ENCODE measurements around the gene C1QB. TPM values are rescaled to one million over a fixed set of nuclear protein-coding genes. Genes with fewer than 3 reads are reported as not detected.
A peak's percentile ranks its signal among the peaks of the same experiment; 100 is the strongest.

The C1QB gene
- total RNA-seq, 1 donor from 2014 or later: not detected

DNA sequence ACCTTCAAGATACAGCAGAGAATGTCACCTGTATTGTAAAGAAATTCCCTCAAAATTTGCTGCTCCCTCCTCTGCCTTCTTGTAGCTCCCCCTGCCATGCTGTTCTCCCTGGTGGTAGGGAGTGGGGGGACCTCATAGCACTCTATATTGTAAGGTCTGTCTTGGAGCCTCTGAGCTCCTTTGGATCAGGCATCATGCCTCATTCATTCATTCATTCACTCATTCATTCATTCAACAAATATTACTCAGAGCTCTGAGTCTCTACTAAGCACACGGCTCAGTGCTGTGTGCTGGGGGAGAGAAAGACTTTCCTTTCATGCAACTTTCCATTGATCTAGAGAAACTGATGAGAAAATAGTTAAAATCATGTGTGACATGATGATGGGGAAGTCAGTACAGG lies 30.5 kb downstream of the C1QB start:
- Mint-ChIP-seq H3K9me3 (ENCODE audit: unreplicated experiment) (no peaks in the 10 kb centered on the region), H3K4me1 (ENCODE audit: unreplicated experiment) (no peaks in the 10 kb centered on the region), H3K36me3 (ENCODE audit: low read depth, unreplicated experiment) (no peaks in the 10 kb centered on the region), H3K4me3 (ENCODE audit: unreplicated experiment) (no peak overlapping the region), H3K27ac (ENCODE audit: unreplicated experiment) (no peak overlapping the region), H3K27me3 (ENCODE audit: unreplicated experiment) (peaks cover 4% of the 10 kb centered on the region)
- DNase-seq (ENCODE audit: low spot score): no peak
- TF ChIP-seq, protein P1, sequence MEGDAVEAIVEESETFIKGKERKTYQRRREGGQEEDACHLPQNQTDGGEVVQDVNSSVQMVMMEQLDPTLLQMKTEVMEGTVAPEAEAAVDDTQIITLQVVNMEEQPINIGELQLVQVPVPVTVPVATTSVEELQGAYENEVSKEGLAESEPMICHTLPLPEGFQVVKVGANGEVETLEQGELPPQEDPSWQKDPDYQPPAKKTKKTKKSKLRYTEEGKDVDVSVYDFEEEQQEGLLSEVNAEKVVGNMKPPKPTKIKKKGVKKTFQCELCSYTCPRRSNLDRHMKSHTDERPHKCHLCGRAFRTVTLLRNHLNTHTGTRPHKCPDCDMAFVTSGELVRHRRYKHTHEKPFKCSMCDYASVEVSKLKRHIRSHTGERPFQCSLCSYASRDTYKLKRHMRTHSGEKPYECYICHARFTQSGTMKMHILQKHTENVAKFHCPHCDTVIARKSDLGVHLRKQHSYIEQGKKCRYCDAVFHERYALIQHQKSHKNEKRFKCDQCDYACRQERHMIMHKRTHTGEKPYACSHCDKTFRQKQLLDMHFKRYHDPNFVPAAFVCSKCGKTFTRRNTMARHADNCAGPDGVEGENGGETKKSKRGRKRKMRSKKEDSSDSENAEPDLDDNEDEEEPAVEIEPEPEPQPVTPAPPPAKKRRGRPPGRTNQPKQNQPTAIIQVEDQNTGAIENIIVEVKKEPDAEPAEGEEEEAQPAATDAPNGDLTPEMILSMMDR (IDR thresholded peaks at IDR 0.05; ENCODE audit: unreplicated experiment): no peak

GRCh38 chr1:22685591-22686059 lies 32.6 kb downstream of the C1QB start:
- peaks cover 3% of the 10 kb centered on the region for H3K4me1 Mint-ChIP-seq (ENCODE audit: unreplicated experiment)
- no peaks in the 10 kb centered on the region for H3K36me3 Mint-ChIP-seq (ENCODE audit: low read depth, unreplicated experiment)
- peak overlapping the region; percentile 57 for H3K27ac Mint-ChIP-seq (ENCODE audit: unreplicated experiment)
- no peaks in the 10 kb centered on the region for H3K9me3 Mint-ChIP-seq (ENCODE audit: unreplicated experiment)
- H3K4me3 Mint-ChIP-seq (ENCODE audit: unreplicated experiment): no peak overlapping the region
- TF ChIP-seq, protein P1 (IDR thresholded peaks at IDR 0.05; ENCODE audit: unreplicated experiment): no peak
- no peak for DNase-seq (ENCODE audit: low spot score)
- peaks cover 4% of the 10 kb centered on the region for H3K27me3 Mint-ChIP-seq (ENCODE audit: unreplicated experiment)

GRCh38 chr1:22687191-22687590 lies 34.2 kb downstream of the C1QB start:
- H3K27ac Mint-ChIP-seq (ENCODE audit: unreplicated experiment): no peak overlapping the region
- peaks cover 4% of the 10 kb centered on the region for H3K27me3 Mint-ChIP-seq (ENCODE audit: unreplicated experiment)
- no peaks in the 10 kb centered on the region for H3K36me3 Mint-ChIP-seq (ENCODE audit: low read depth, unreplicated experiment)
- TF ChIP-seq, protein P1 (IDR thresholded peaks at IDR 0.05; ENCODE audit: unreplicated experiment): no peak
- H3K9me3 Mint-ChIP-seq (ENCODE audit: unreplicated experiment): no peaks in the 10 kb centered on the region
- no peak for DNase-seq (ENCODE audit: low spot score)
- no peak overlapping the region for H3K4me3 Mint-ChIP-seq (ENCODE audit: unreplicated experiment)
- peaks cover 3% of the 10 kb centered on the region for H3K4me1 Mint-ChIP-seq (ENCODE audit: unreplicated experiment)

DNA sequence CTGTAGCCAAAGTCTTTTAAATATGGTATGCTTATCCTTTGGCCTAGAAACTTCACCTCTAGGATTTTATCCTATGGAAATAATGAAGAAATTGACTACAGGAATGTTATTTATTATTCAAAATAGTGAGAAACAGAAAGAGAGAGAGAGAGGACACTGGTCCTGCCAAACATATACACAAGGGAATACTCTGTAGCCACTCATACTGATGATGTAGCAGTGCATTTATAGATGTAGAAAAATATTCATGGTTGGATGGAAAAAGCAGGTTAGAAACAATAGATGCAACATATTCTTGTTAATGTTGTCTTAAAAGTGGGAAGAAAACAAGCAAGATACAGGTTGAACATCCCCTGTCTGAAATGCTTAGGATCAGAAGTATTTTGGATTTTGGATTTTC lies 35.4 kb downstream of the C1QB start:
- no peaks in the 10 kb centered on the region for H3K36me3 Mint-ChIP-seq (ENCODE audit: low read depth, unreplicated experiment)
- H3K27me3 Mint-ChIP-seq (ENCODE audit: unreplicated experiment): peaks cover 4% of the 10 kb centered on the region
- peaks cover 3% of the 10 kb centered on the region for H3K4me1 Mint-ChIP-seq (ENCODE audit: unreplicated experiment)
- DNase-seq (ENCODE audit: low spot score): no peak
- H3K4me3 Mint-ChIP-seq (ENCODE audit: unreplicated experiment): no peak overlapping the region
- H3K27ac Mint-ChIP-seq (ENCODE audit: unreplicated experiment): no peak overlapping the region
- TF ChIP-seq, protein P1 (IDR thresholded peaks at IDR 0.05; ENCODE audit: unreplicated experiment): no peak
- no peaks in the 10 kb centered on the region for H3K9me3 Mint-ChIP-seq (ENCODE audit: unreplicated experiment)

DNA sequence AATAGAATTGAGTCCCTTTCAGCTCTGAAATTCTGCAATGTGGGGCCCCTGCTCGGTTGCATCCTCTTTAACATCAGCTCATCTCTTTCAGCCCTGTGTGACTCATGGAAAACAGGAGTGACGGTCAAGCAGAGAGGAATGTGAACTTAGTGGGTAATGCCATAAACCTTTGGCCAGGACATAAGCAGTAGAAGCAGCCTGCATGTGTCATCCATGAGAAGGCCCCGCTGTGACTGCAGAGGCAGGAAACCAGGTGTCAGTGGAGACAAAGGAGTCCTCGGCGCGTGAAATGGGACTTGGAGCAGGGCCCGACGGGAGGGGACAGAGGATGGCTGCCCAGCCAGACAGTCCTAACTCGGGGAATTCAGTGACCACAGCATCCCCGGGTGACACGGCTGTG lies 36.5 kb downstream of the C1QB start:
- no peak overlapping the region for H3K4me3 Mint-ChIP-seq (ENCODE audit: unreplicated experiment)

More for the DNA sequence above, 36.5 kb downstream of the C1QB start:
- DNase-seq (ENCODE audit: low spot score): no peak
- TF ChIP-seq, protein P1 (IDR thresholded peaks at IDR 0.05; ENCODE audit: unreplicated experiment): no peak
- H3K27me3 Mint-ChIP-seq (ENCODE audit: unreplicated experiment): peaks cover 4% of the 10 kb centered on the region
- no peaks in the 10 kb centered on the region for H3K9me3 Mint-ChIP-seq (ENCODE audit: unreplicated experiment)
- peaks cover 3% of the 10 kb centered on the region for H3K4me1 Mint-ChIP-seq (ENCODE audit: unreplicated experiment)
- no peaks in the 10 kb centered on the region for H3K36me3 Mint-ChIP-seq (ENCODE audit: low read depth, unreplicated experiment)
- H3K27ac Mint-ChIP-seq (ENCODE audit: unreplicated experiment): no peak overlapping the region
